Ovary (tissue), 9 donors: ENCODE results near the gene ATP6AP1. TPM values are rescaled to one million over a fixed set of nuclear protein-coding genes. Genes with fewer than 3 reads are reported as not detected.

Experiments
- DNase-seq, 5 donors: peaks; one replicate each; pipeline ENCODE4 v3.0.0-alpha.2; 2019 to 2020
- H3K27ac ChIP-seq, 2 donors: fragments of 200-600 bp; one replicate each; pipeline versions ENCODE4 v1.5.1 to v1.8.0; 2019 to 2022
- H3K27me3 ChIP-seq: fragments of 200-600 bp; one replicate; pipeline ENCODE4 v1.8.0; 2022
- H3K36me3 ChIP-seq: fragments of 200-600 bp; sonication (generic); one replicate; pipeline ENCODE4 v1.5.1; 2019
- H3K4me1 ChIP-seq: one replicate; pipeline ENCODE4 v1.8.1; 2013; ENCODE audit warnings: mild to moderate bottlenecking, moderate library complexity; ENCODE audit not compliant: insufficient read depth
- H3K4me3 ChIP-seq: fragments of 200-600 bp; sonication (generic); one replicate; pipeline ENCODE4 v1.5.1; 2017
- H3K9me3 ChIP-seq, 2 donors: fragments of 200-600 bp in 1 of 2; sonication (generic) in 1 of 2; one replicate each; pipeline versions ENCODE4 v1.5.1 to v1.8.1; 2013 to 2019; ENCODE audit warnings: mild to moderate bottlenecking in 1 of 2, moderate library complexity in 1 of 2
- CTCF ChIP-seq, 3 donors: fragments of 450-650 bp in 2 of 3; fragments of 200-600 bp in 1 of 3; IDR thresholded peaks; one replicate each; pipeline versions ENCODE4 v1.5.1 to v1.8.0; 2016 to 2022; ENCODE audit warnings: antibody characterized with exemption in 3 of 3, mild to moderate bottlenecking in 1 of 3
- EP300 ChIP-seq: sonication (generic); formaldehyde crosslinking; IDR thresholded peaks from one replicate; pipeline ENCODE4 v1.6.1; 2017; ENCODE audit warnings: antibody characterized with exemption
- POLR2A ChIP-seq: fragments of 450-650 bp; IDR thresholded peaks from one replicate; pipeline ENCODE4 v1.6.1; 2017; ENCODE audit warnings: antibody characterized with exemption, mild to moderate bottlenecking, moderate library complexity
- WGBS, 3 donors: extraction: QIAGEN DNeasy Blood & Tissue Kit in 1 of 3; methylation state at CpG; one replicate each; pipeline versions ENCODE4 v1.1.5 to v1.1.7; 2013 to 2017; 5-methylcytosine and 5-hydroxymethylcytosine counted together
- intact Hi-C, 4 donors: fragments of 100-400 bp; cut with DNase I; formaldehyde crosslinking; loops; one replicate each; pipeline versions ENCODE4 v1.11.0 to v1.15.1; 2022 to 2023
- microRNA-seq, 3 donors: library from miRNA; unstranded; fragments of <30 nt; microRNA quantifications; one replicate each; pipeline versions ENCODE4 to v1.2.0, GENCODE V29; 2019 to 2020
- polyA plus RNA-seq, 2 donors: library from polyadenylated mRNA; stranded (reverse); fragments of 200-250 nt in 1 of 2; fragments of 350-450 nt in 1 of 2; fragmentation: Illumina TruSeq in 1 of 2; extraction: RNeasy Lipid Tissue Mini Kit (QIAGEN cat#74804) in 1 of 2; gene quantifications; one replicate each; pipeline ENCODE4 v1.2.3, GENCODE V29; 2013 to 2014
- small RNA-seq: library from RNA; depleted of rRNA; stranded (forward); fragments of <200 nt; gene quantifications from one replicate; pipeline ENCODE3, GENCODE V24; 2016
- total RNA-seq, 7 donors: library from RNA; depleted of rRNA in 2 of 7; stranded (reverse); fragments of >200 nt in 2 of 7; fragmentation: NEBNext Ultra II Directional in 3 of 7; extraction: Animal tissue kit (Norgen Biotek cat#: 25700) in 3 of 7; gene quantifications; one replicate each; pipeline versions ENCODE4 v1.1.0 to v1.2.4, GENCODE V29; 2016 to 2023
- donor health status: DM: no; HTN: no; CAD: no; lungs with moderate emphysema.
- donor health status: DM: no; HTN: no; CAD: no.
- donor health status: Bipolar disorder and iron deficiency.
- donor health status: DM: yes; HTN: yes; CAD: no.
- donor health status: DM: no; HTN: no; CAD: no.
- donor health status: DM: yes; HTN: yes; CAD: no.

ATP6AP1 gene
- total and polyA plus RNA-seq, 9 donors, result 29.6 to 77.8 (median 58.6) TPM

DNA sequence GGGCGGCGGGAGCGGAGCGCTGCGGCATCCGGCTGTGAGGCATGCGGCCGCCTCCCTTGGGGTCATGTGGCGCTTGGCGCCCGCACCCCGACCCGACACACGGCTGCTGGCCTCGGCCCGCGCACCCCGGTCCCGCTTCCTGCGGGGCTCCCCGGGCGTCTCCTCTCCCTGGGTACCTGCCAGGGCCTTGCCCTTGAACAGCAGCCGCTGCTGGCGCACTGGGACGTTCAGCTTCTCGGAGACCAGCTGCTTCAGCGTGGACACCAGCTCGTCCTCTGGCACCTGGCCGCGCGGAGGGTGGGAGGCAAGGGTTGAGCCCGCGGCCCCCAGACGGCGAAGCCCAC, 57.5 kb downstream of the ATP6AP1 start:
- Histone ChIP-seq H3K4me3 (peak overlapping the region; percentile 53), H3K27me3 (no peaks in the 10 kb centered on the region), H3K9me3 (no peaks in the 10 kb centered on the region), H3K36me3 (no peaks in the 10 kb centered on the region), H3K27ac (peak overlapping the region; percentile 52 to 80), H3K4me1 (no peaks in the 10 kb centered on the region)
- DNase-seq, result peak; percentile 64 to 83 (median 79)
- WGBS, 3 donors, result 36 to 49% (median 43%) methylated on average over 35 of the region's 35 CpGs
- TF ChIP-seq CTCF (IDR thresholded peaks at IDR 0.05) (no peak), POLR2A (no peak), EP300 (no peak)
- intact Hi-C loops, result no loop called here

Small RNA genes lying within 50 kb of the gene (microRNA-seq; reads per million reads assigned to microRNA genes)
- 0 to 0.38 (median 0) reads per million in 3 donors for gene MIR6858

Small RNA genes lying within 50 kb of the gene (small RNA-seq; reads per million reads assigned to genes)
- gene MIR6858 (not detected), gene SNORA70 (not detected)

Other genes starting within 250 kb of the ATP6AP1 start
- not detected for gene OPN1MW, start 246.1 kb upstream of the ATP6AP1 start, total RNA-seq
- gene OPN1MW, start 246.1 kb upstream of the ATP6AP1 start, polyA plus RNA-seq, result not detected
- gene OPN1MW2, start 208.9 kb upstream of the ATP6AP1 start, total RNA-seq, result not detected
- not detected for gene OPN1MW2, start 208.9 kb upstream of the ATP6AP1 start, polyA plus RNA-seq
- gene OPN1MW3, start 171.1 kb upstream of the ATP6AP1 start, total RNA-seq, result not detected
- not detected for gene OPN1MW3, start 171.1 kb upstream of the ATP6AP1 start, polyA plus RNA-seq
- not detected for gene TEX28, start 133.6 kb upstream of the ATP6AP1 start, total RNA-seq
- gene TEX28, start 133.6 kb upstream of the ATP6AP1 start, polyA plus RNA-seq, result not detected
- gene TKTL1, start 132.9 kb upstream of the ATP6AP1 start, total RNA-seq, result under 1 TPM in 4 of 7 donors, not detected in 3; 0.12 to 0.36 (median 0.23) TPM
- gene TKTL1, start 132.9 kb upstream of the ATP6AP1 start, polyA plus RNA-seq, result under 1 TPM; 0.38 to 0.91 TPM
- 1,000 to 10,000 TPM in 4 of 7 donors, 100 to 1,000 TPM in 3; 327 to 2,249 (median 1,321) TPM for gene FLNA, start 54.0 kb upstream of the ATP6AP1 start, total RNA-seq
- gene FLNA, start 54.0 kb upstream of the ATP6AP1 start, polyA plus RNA-seq, result 100 to 1,000 TPM; 378 to 647 TPM
- 100 to 1,000 TPM in 5 of 7 donors, 10 to 100 TPM in 2; 40.5 to 158 (median 107) TPM for gene EMD, start 49.4 kb upstream of the ATP6AP1 start, total RNA-seq
- gene EMD, start 49.4 kb upstream of the ATP6AP1 start, polyA plus RNA-seq, result 100 to 1,000 TPM in 1 of 2 donors, 10 to 100 TPM in 1; 55.1 to 146 TPM
- over 10,000 TPM in 1 of 7 donors, 1,000 to 10,000 TPM in 6; 6,380 to 12,508 (median 7,126) TPM for gene RPL10, start 30.3 kb upstream of the ATP6AP1 start, total RNA-seq
- over 10,000 TPM in 1 of 2 donors, 1,000 to 10,000 TPM in 1; 4,233 to 12,949 TPM for gene RPL10, start 30.3 kb upstream of the ATP6AP1 start, polyA plus RNA-seq
- 10 to 100 TPM; 11.9 to 21.4 (median 18.1) TPM for gene DNASE1L1, start 19.4 kb upstream of the ATP6AP1 start, total RNA-seq
- 10 to 100 TPM; 13.0 to 16.1 TPM for gene DNASE1L1, start 19.4 kb upstream of the ATP6AP1 start, polyA plus RNA-seq
- gene TAFAZZIN, start 17.1 kb upstream of the ATP6AP1 start, total RNA-seq, result 10 to 100 TPM; 31.3 to 62.1 (median 37.9) TPM
- 10 to 100 TPM in 1 of 2 donors, 1 to 10 TPM in 1; 7.9 to 33.1 TPM for gene TAFAZZIN, start 17.1 kb upstream of the ATP6AP1 start, polyA plus RNA-seq
- 100 to 1,000 TPM in 5 of 7 donors, 10 to 100 TPM in 2; 72.8 to 188 (median 139) TPM for gene GDI1, start 8.5 kb downstream of the ATP6AP1 start, total RNA-seq
- 100 to 1,000 TPM; 113 to 116 TPM for gene GDI1, start 8.5 kb downstream of the ATP6AP1 start, polyA plus RNA-seq
- gene FAM50A, start 15.5 kb downstream of the ATP6AP1 start, total RNA-seq, result 10 to 100 TPM; 21.3 to 48.9 (median 34.3) TPM
- gene FAM50A, start 15.5 kb downstream of the ATP6AP1 start, polyA plus RNA-seq, result 10 to 100 TPM; 41.4 to 42.8 TPM
- gene PLXNA3, start 29.6 kb downstream of the ATP6AP1 start, total RNA-seq, result 100 to 1,000 TPM in 1 of 7 donors, 10 to 100 TPM in 5, 1 to 10 TPM in 1; 9.5 to 118 (median 50.9) TPM
- 10 to 100 TPM; 11.0 to 17.0 TPM for gene PLXNA3, start 29.6 kb downstream of the ATP6AP1 start, polyA plus RNA-seq
- 10 to 100 TPM; 19.4 to 39.3 (median 23.2) TPM for gene LAGE3, start 50.6 kb downstream of the ATP6AP1 start, total RNA-seq
- 10 to 100 TPM in 1 of 2 donors, 1 to 10 TPM in 1; 2.7 to 19.5 TPM for gene LAGE3, start 50.6 kb downstream of the ATP6AP1 start, polyA plus RNA-seq
- 10 to 100 TPM; 17.2 to 35.5 (median 29.3) TPM for gene UBL4A, start 57.9 kb downstream of the ATP6AP1 start, total RNA-seq
- 10 to 100 TPM; 14.6 to 21.6 TPM for gene UBL4A, start 57.9 kb downstream of the ATP6AP1 start, polyA plus RNA-seq
- gene SLC10A3, start 62.0 kb downstream of the ATP6AP1 start, total RNA-seq, result 10 to 100 TPM; 19.6 to 49.8 (median 42.3) TPM
- gene SLC10A3, start 62.0 kb downstream of the ATP6AP1 start, polyA plus RNA-seq, result 10 to 100 TPM in 1 of 2 donors, 1 to 10 TPM in 1; 5.5 to 35.1 TPM
- gene FAM3A, start 87.6 kb downstream of the ATP6AP1 start, total RNA-seq, result 10 to 100 TPM; 34.6 to 76.8 (median 62.9) TPM
- gene FAM3A, start 87.6 kb downstream of the ATP6AP1 start, polyA plus RNA-seq, result 10 to 100 TPM in 1 of 2 donors, 1 to 10 TPM in 1; 3.6 to 81.6 TPM
- 100 to 1,000 TPM in 1 of 7 donors, 10 to 100 TPM in 6; 18.0 to 115 (median 57.5) TPM for gene G6PD, start 118.2 kb downstream of the ATP6AP1 start, total RNA-seq
- gene G6PD, start 118.2 kb downstream of the ATP6AP1 start, polyA plus RNA-seq, result 10 to 100 TPM; 19.0 to 26.3 TPM
- 10 to 100 TPM in 6 of 7 donors, 1 to 10 TPM in 1; 8.0 to 28.6 (median 22.9) TPM for gene IKBKG, start 118.9 kb downstream of the ATP6AP1 start, total RNA-seq
- gene IKBKG, start 118.9 kb downstream of the ATP6AP1 start, polyA plus RNA-seq, result 10 to 100 TPM in 1 of 2 donors, 1 to 10 TPM in 1; 1.5 to 16.1 TPM
- gene CTAG1A, start 156.5 kb downstream of the ATP6AP1 start, total RNA-seq, result under 1 TPM in 1 of 7 donors, not detected in 6; 0.35 TPM
- under 1 TPM in 1 of 2 donors, not detected in 1; 0.12 TPM for gene CTAG1A, start 156.5 kb downstream of the ATP6AP1 start, polyA plus RNA-seq
- gene CTAG1B, start 190.6 kb downstream of the ATP6AP1 start, total RNA-seq, result not detected
- under 1 TPM in 1 of 2 donors, not detected in 1; 0.15 TPM for gene CTAG1B, start 190.6 kb downstream of the ATP6AP1 start, polyA plus RNA-seq
- gene CTAG2, start 224.9 kb downstream of the ATP6AP1 start, total RNA-seq, result 1 to 10 TPM in 1 of 7 donors, not detected in 6; 4.2 TPM
- gene CTAG2, start 224.9 kb downstream of the ATP6AP1 start, polyA plus RNA-seq, result 1 to 10 TPM; 1.0 to 6.8 TPM